Heart right ventricle (tissue), 16 donors: ENCODE results near the gene SPATA25. TPM values are rescaled to one million over a fixed set of nuclear protein-coding genes. Genes with fewer than 3 reads are reported as not detected.

ENCODE experiments used
- ATAC-seq, 8 donors: fragments of 200-7000 bp; cut with Tn5 transposase; one replicate each; pipeline ENCODE4 v1.9.1; 2020; ENCODE audit warnings: mild to moderate bottlenecking in 8 of 8, moderate library complexity in 8 of 8, moderate number of reproducible peaks in 1 of 8
- DNase-seq, 2 donors: peaks; one replicate each; pipeline ENCODE4 v3.0.0-alpha.2; 2020
- H3K27ac ChIP-seq, 10 donors: fragments of 200-600 bp; sonication (generic) in 2 of 10; one replicate each; pipeline versions ENCODE4 v1.5.0 to v1.8.0; 2020 to 2022; ENCODE audit warnings: mild to moderate bottlenecking in 3 of 10
- H3K27me3 ChIP-seq, 7 donors: fragments of 200-600 bp; one replicate each; pipeline ENCODE4 v1.8.0; 2021 to 2022; ENCODE audit warnings: mild to moderate bottlenecking in 2 of 7
- H3K36me3 ChIP-seq, 9 donors: fragments of 200-600 bp; sonication (generic) in 1 of 9; one replicate each; pipeline versions ENCODE4 v1.5.0 to v1.8.0; 2020 to 2022; ENCODE audit warnings: mild to moderate bottlenecking in 2 of 9
- H3K4me1 ChIP-seq, 9 donors: fragments of 200-600 bp; sonication (generic) in 1 of 9; one replicate each; pipeline versions ENCODE4 v1.5.0 to v1.8.0; 2020 to 2022; ENCODE audit warnings: mild to moderate bottlenecking in 4 of 9
- H3K4me3 ChIP-seq, 10 donors: fragments of 200-600 bp; sonication (generic) in 2 of 10; one replicate each; pipeline versions ENCODE4 v1.5.0 to v1.8.0; 2020 to 2022; ENCODE audit warnings: mild to moderate bottlenecking in 7 of 10, moderate library complexity in 2 of 10
- H3K9me3 ChIP-seq, 11 donors: fragments of 200-600 bp in 10 of 11; sonication (generic) in 2 of 11; one replicate each; pipeline versions ENCODE4 v1.5.0 to v1.8.0; 2013 to 2022; ENCODE audit warnings: mild to moderate bottlenecking in 2 of 11, control low read depth in 1 of 11, moderate library complexity in 1 of 11
- CTCF ChIP-seq, 9 donors: fragments of 200-600 bp; sonication (generic) in 2 of 9; IDR thresholded peaks; one replicate each; pipeline versions ENCODE4 v1.5.0 to v1.8.0; 2021 to 2022; ENCODE audit warnings: antibody characterized with exemption in 9 of 9, mild to moderate bottlenecking in 5 of 9, moderate library complexity in 1 of 9
- WGBS, 2 donors: extraction: QIAGEN DNeasy Blood & Tissue Kit; methylation state at CpG; one replicate each; pipeline ENCODE4 v1.1.7; 2013; ENCODE audit warnings: inconsistent platforms in 1 of 2; 5-methylcytosine and 5-hydroxymethylcytosine counted together
- intact Hi-C, 10 donors: fragments of 100-400 bp; cut with DNase I; formaldehyde crosslinking; loops; one replicate each; pipeline versions ENCODE4 v1.11.1 to v1.14.2; 2022
- long read RNA-seq, 3 donors: library from polyadenylated mRNA; unstranded; transcript quantifications; one replicate each; pipeline ENCODE4 v2.0.0, GENCODE V29; 2020 to 2021
- polyA plus RNA-seq, 2 donors: library from polyadenylated mRNA; stranded (reverse); fragments of 200-250 nt; gene quantifications; one replicate each; pipeline ENCODE4 v1.2.3, GENCODE V29; 2013
- total RNA-seq, 10 donors: library from RNA; stranded (reverse); fragmentation: NEBNext Ultra II Directional in 3 of 10; extraction: Animal tissue kit (Norgen Biotek cat#: 25700) in 3 of 10; gene quantifications; one replicate each; pipeline versions ENCODE4 v1.2.1 to v1.2.4, GENCODE V29; 2021 to 2023
- donor health status: Arrhythmogenic right ventricular cardiomyopathy.
- donor health status: ischemic (EF 13 %, LVEDD 7.1; RV severe dilation, severe dysfunction).
- donor health status: healthy with polysubstance abuse.
- donor health status: DM: no; HTN: yes; CAD: no.
- donor health status: DM: no; HTN: no; CAD: no.
- donor health status: ischemic (EF 25% LVEDD 6.9; RV normal size, moderate dysfunction).
- donor health status: ischemic (EF 25% LVEDD 5.7; RV mildly dilated, moderate dysfunction).
- donor health status: healthy.
- donor health status: DM: yes; HTN: yes; CAD: no.
- donor health status: Ischemic cardiomyopathy.
- donor health status: ischemic (EF 35%, LVEDD 5.7; RV mildly dilated, moderate dysfunction).
- donor health status: nonischemic (EF 11% LVEDD 7.7; RV severe dilation, severe dysfunction).
- donor health status: DM: yes; HTN: yes; CAD: no.
- donor health status: PGD.
- donor health status: ischemic (EF 29% LVEDD 5.4; RV normal size, mild dysfunction).
- donor health status: nonischemic (EF 23%, LVEDD 6.1; RV moderate dilation, normal function).

SPATA25 gene
- total RNA-seq = 1 to 10 TPM; 1.0 to 3.1 (median 2.0) TPM
- polyA plus RNA-seq = 1 to 10 TPM in 1 of 2 donors, under 1 TPM in 1; 0.65 to 4.3 TPM
- long read RNA-seq, donor 1 = 0 reads
- long read RNA-seq, donor 2 = 0 reads
- long read RNA-seq, donor 3 = 0 reads

- Histone ChIP-seq H3K4me3 (no peak within 1 kb of the TSS), H3K27me3 (no peaks in the 10 kb centered on the region), H3K9me3 (no peaks in the 10 kb centered on the region), H3K27ac (no peak within 1 kb of the TSS), H3K4me1 (peaks cover 10 to 45% (median 38%) of the 10 kb centered on the region in 9 donors), H3K36me3 (peaks cover 0 to 67% (median 14%) of the 10 kb centered on the region in 9 donors)
- no peak for TF ChIP-seq CTCF (IDR thresholded peaks at IDR 0.05)
- intact Hi-C loops = loop anchor here in 3 of 10 donors (10.0 kb wide), 3 partner anchors 53 to 77 kb away; partner anchors contain the start of gene SNX21 (in 1 of the 3)
- DNase-seq (no peak), ATAC-seq (no peak)
- WGBS, 2 donors = 94% methylated on average over 8 of the region's 8 CpGs
Observed at GRCh38 chr20:45887346-45887715, at the start of gene SPATA25. Gene SPATA25 (minus strand): TSS chr20:45887622. CDS start chr20:45887590, 32 bp downstream.

GRCh38 chr20:45935416-45936046 is 48.1 kb upstream of the SPATA25 start:
- no peak for TF ChIP-seq CTCF (IDR thresholded peaks at IDR 0.05)
- ATAC-seq (peak in 6 of 8 donors; percentile 1 to 28 (median 23)), DNase-seq (no peak)
- Histone ChIP-seq H3K4me1 (peaks cover 0 to 38% (median 23%) of the 10 kb centered on the region in 9 donors), H3K36me3 (peaks cover 0 to 43% (median 34%) of the 10 kb centered on the region in 9 donors), H3K9me3 (no peaks in the 10 kb centered on the region), H3K27me3 (no peaks in the 10 kb centered on the region), H3K4me3 (peak overlapping the region; percentile 64 to 100 (median 96)), H3K27ac (peak overlapping the region; percentile 87 to 100 (median 100))
- intact Hi-C loops = loop anchor here in 6 of 10 donors (1.0 to 10.0 kb wide), 6 partner anchors 25 to 111 kb away; partner anchors contain the start of genes CTSA (in 5 of the 6), NEURL2 (in 5 of the 6), TNNC2 (in 1 of the 6) and ZNF335 (in 1 of the 6)
- 5 to 7% methylated on average over 21 of the region's 21 CpGs for WGBS, 2 donors

- Histone ChIP-seq H3K27me3 (no peaks in the 10 kb centered on the region), H3K4me1 (peaks cover 0 to 38% (median 23%) of the 10 kb centered on the region in 9 donors), H3K27ac (peak within 1 kb of the TSS; percentile 99 to 100 (median 100)), H3K36me3 (peaks cover 0 to 36% (median 27%) of the 10 kb centered on the region in 9 donors), H3K4me3 (peak within 1 kb of the TSS; percentile 64 to 100 (median 96)), H3K9me3 (no peaks in the 10 kb centered on the region)
- peak; percentile 88 to 94 (median 92) for ATAC-seq
- 0 to 1% methylated on average over 81 to 91 of the region's 102 CpGs for WGBS, 2 donors
- TF ChIP-seq CTCF (IDR thresholded peaks at IDR 0.05) = peak in 2 of 9 donors; percentile 6 to 13
- intact Hi-C loops = loop anchor here in 6 of 10 donors (1.0 to 10.0 kb wide), 6 partner anchors 24 to 110 kb away; partner anchors contain the start of genes CTSA (in 5 of the 6), NEURL2 (in 5 of the 6), TNNC2 (in 1 of the 6) and ZNF335 (in 1 of the 6)
- DNase-seq = peak; percentile 98 to 99
Observed at GRCh38 chr20:45934586-45935415, 47.4 kb upstream of the SPATA25 start, which contains the start of gene PCIF1. Gene PCIF1 (plus strand): TSS chr20:45934683. CDS start chr20:45939000, 4,317 bp downstream.
